ENCODE measurements around the gene NALCN.

The NALCN gene

DNA sequence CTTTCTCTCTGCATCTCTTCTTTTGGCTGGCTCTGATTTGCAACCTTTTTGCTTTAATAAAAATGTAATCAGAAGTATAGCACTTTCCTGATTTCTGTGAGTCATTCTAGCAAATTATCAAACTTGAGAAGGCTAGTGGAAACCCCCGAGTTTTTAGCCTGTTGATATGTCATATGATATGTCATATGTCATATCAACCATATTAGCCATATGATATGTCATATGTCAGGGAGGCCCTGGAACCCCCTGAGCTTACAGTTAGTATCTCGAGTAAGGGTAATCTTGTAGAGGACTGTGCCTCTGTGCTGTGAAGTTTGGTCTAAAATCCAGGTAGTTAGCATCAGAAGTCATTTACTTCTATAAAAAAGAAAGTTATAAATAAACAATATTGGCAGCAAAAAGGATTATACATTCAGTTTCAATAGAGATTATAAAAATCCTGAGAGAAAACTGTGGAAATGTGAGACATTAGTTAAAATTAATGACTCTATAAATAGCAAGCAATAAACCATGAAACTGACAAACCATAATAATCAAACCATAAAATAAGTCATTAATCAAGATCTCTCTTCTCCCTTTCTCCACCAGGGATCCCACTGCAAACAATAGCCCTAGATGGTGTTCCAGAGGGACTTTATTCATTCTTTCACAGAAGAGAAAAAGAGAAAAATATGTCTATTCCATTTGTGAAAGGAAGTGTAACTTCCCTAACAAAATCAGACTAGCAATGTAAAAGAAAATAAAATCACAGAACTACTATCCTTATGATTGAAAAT is 167.4 kb downstream of the NALCN start:
- TF ChIP-seq, protein P1, sequence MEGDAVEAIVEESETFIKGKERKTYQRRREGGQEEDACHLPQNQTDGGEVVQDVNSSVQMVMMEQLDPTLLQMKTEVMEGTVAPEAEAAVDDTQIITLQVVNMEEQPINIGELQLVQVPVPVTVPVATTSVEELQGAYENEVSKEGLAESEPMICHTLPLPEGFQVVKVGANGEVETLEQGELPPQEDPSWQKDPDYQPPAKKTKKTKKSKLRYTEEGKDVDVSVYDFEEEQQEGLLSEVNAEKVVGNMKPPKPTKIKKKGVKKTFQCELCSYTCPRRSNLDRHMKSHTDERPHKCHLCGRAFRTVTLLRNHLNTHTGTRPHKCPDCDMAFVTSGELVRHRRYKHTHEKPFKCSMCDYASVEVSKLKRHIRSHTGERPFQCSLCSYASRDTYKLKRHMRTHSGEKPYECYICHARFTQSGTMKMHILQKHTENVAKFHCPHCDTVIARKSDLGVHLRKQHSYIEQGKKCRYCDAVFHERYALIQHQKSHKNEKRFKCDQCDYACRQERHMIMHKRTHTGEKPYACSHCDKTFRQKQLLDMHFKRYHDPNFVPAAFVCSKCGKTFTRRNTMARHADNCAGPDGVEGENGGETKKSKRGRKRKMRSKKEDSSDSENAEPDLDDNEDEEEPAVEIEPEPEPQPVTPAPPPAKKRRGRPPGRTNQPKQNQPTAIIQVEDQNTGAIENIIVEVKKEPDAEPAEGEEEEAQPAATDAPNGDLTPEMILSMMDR (IDR thresholded peaks at IDR 0.05; ENCODE audit: extremely low read depth, missing control alignments) = no peak
- no peak for DNase-seq (ENCODE audit: low spot score)

DNA sequence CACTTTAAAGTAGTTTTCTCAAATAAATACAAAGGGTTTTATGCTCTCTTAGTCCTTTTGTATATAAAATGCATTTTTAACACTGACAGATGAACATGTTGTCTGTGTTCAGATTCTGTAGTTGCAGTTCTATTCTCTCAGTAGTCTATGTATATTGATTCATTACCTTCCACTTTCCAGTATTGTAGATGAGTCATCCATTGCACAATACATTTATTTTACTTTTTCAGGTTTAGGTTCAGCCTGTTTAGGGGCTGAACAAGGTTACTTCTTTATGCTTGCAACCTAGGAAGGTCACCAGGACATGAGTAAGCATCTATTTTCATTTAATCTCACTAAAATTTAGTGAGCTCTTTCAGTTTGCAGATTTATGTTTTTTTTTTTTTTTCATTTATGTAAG is 173.6 kb downstream of the NALCN start:
- TF ChIP-seq, protein P1 (IDR thresholded peaks at IDR 0.05; ENCODE audit: extremely low read depth, missing control alignments) = no peak
- DNase-seq (ENCODE audit: low spot score) = no peak

DNA sequence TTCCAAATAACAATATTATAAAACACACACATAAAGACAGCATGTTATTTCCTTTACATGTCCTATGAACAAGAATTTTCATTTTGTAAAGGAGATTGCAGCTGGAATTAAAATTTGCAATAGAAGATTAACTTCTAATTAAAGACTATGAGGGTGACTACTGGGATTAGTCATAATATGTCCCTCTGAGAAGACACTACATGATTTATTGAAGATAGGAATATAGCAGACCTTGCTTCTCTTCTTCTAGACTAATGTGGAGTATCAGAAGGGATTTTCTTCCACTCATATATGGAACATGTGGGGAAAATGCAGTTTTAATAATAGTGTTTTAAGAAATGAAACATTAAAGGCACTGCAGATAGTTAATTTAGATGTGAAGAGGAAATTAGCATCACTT is 177.8 kb downstream of the NALCN start:
- TF ChIP-seq, protein P1 (IDR thresholded peaks at IDR 0.05; ENCODE audit: extremely low read depth, missing control alignments) = no peak
- no peak for DNase-seq (ENCODE audit: low spot score)

DNA sequence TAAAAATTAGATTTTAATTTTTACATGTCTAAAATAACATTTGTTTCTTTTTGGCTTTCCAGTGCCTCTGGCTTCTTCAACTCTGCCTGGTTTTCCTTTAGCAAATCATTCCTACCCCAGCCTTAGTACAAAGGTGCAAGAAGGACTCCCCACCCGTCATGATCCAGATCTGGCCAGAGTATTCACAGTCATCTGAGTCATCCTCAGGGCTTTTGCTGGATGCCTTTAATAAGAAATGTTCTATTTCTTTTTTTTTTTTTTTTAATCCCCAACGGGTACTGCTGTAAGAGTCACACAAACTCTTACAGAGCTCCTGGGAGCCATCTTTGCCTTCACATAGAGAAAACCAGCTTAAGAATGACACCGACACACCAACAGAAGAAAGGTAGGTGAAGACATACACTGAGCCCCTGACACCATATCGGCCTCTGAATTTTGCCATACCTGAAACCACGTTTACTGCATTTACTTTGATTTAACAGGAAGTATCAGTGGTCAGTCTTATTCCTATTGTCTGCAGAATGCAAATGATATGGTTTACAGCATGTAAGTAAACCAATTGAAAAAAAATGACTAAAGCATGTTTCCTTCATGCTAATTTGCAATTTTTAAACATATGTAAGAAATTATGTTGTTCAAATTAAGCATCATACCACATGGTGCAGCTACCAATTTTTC is 184.4 kb downstream of the NALCN start:
- DNase-seq (ENCODE audit: low spot score) = no peak
- TF ChIP-seq, protein P1 (IDR thresholded peaks at IDR 0.05; ENCODE audit: extremely low read depth, missing control alignments) = no peak

DNA sequence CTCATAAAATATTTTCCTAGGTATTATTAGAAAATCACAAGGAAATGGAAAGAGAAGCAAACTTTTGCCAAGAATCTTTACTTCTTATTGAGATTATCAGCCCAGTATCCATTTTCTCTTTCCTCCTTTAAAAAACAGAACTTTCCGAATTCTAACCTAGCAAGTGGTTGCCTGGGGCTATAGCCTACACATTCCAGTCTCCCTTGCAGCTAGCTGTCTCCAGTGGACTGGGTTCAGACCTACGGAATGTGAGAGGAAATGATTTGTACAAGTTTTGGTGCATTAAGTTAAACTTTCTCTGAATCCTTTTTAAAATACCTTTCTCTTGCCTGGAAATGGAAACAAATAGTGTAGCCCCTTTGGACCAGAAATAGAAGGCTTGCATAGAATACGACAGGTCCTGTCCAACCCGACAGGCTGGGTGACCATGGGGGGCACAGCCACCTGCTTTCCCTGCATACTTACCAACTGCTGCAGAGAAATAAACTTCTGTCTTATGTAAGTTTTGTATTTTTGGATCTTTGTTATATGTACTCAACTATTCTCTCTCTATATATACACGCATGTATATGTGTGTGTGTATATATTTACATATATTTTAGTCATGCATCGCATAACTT is 185.9 kb downstream of the NALCN start:
- TF ChIP-seq, protein P1 (IDR thresholded peaks at IDR 0.05; ENCODE audit: extremely low read depth, missing control alignments) = no peak
- no peak for DNase-seq (ENCODE audit: low spot score)

DNA sequence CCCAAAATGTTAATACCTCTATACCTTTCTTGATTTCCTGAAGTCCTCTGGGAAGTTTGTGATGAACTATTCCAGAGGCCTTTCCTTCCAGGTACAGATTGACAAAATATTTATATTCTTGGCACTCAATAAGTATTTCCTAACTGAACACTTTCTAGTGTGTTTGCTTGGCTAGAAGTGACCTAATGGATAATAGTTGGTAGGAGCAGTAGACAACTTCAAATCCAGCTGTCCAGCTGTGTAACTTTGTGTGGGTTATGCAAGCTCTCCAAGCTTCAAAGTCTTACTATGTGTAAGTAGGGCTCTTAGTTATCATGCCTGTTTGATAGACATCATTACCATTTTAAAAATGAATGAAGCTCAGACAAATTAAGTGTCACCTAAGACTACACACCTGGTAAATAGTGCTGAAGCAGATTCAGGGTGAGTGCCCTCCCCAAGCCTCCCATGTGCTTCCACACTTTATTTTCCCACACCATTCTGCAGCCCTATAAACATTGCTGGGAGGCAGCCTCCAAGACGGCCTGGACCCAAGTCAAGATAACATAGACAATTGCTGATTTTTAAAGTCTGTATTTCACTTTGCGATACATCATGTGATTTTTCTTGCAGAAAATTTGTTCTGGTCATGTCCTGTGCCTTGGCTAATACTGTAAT is 196.6 kb downstream of the NALCN start:
- DNase-seq (ENCODE audit: low spot score) = no peak

More for the DNA sequence above, 196.6 kb downstream of the NALCN start:
- TF ChIP-seq, protein P1 (IDR thresholded peaks at IDR 0.05; ENCODE audit: extremely low read depth, missing control alignments) = no peak
